Epithelial cell of proximal tubule (primary cell): ENCODE data around the gene TMEM42. TPM values are rescaled to one million over a fixed set of nuclear protein-coding genes. Genes with fewer than 3 reads are reported as not detected.

Source experiments
- DNase-seq: peaks from one replicate; pipeline ENCODE4 v3.0.0-alpha.2; 2011; ENCODE audit warnings: low read depth
- H3K4me3 ChIP-seq: 2 replicates; pipeline ENCODE4 v1.5.1; 2011; ENCODE audit warnings: low read depth, mild to moderate bottlenecking, low read length
- total RNA-seq: library from RNA; depleted of rRNA; stranded (reverse); fragments of >200 nt; gene quantifications from 2 replicates; pipeline ENCODE4 v1.2.3, GENCODE V29; 2015
- TF ChIP-seq, protein P1 (sequence below): conservative IDR thresholded peaks from 2 replicates; pipeline ENCODE4 v1.5.1; 2012; ENCODE audit warnings: low read depth, mild to moderate bottlenecking, low read length

The TMEM42 gene
- total RNA-seq, 1 donor from 2014 or later = 22.3 TPM

- H3K4me3 ChIP-seq = no peak overlapping the region
- TF ChIP-seq, protein P1, sequence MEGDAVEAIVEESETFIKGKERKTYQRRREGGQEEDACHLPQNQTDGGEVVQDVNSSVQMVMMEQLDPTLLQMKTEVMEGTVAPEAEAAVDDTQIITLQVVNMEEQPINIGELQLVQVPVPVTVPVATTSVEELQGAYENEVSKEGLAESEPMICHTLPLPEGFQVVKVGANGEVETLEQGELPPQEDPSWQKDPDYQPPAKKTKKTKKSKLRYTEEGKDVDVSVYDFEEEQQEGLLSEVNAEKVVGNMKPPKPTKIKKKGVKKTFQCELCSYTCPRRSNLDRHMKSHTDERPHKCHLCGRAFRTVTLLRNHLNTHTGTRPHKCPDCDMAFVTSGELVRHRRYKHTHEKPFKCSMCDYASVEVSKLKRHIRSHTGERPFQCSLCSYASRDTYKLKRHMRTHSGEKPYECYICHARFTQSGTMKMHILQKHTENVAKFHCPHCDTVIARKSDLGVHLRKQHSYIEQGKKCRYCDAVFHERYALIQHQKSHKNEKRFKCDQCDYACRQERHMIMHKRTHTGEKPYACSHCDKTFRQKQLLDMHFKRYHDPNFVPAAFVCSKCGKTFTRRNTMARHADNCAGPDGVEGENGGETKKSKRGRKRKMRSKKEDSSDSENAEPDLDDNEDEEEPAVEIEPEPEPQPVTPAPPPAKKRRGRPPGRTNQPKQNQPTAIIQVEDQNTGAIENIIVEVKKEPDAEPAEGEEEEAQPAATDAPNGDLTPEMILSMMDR = no peak
- DNase-seq = no peak
Observed at GRCh38 chr3:44899683-44900367, 38.1 kb downstream of the TMEM42 start.

GRCh38 chr3:44902628-44903027, 40.9 kb downstream of the TMEM42 start:
- TF ChIP-seq, protein P1 = no peak
- DNase-seq = no peak
- H3K4me3 ChIP-seq = no peak overlapping the region

GRCh38 chr3:44903314-44903713, 41.6 kb downstream of the TMEM42 start:
- TF ChIP-seq, protein P1 = no peak
- DNase-seq = no peak

DNA sequence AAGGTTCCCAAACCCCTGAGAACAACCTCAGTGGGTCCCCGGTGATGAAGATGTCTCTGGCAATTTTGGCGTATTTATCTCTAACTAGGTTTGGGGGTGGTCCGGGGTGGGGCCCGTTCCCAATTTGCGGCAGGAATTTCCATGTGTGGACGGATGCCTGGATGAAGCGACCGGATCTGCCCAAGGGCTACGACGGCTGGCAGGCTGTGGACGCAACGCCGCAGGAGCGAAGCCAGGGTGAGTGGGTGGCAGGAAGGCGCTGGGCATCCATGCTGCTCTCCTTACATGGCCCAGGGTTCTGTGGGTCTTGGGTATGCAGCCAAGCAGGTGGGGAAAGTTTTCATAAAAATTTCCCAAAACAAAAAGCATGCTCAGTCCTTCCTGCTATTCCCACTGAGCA, 42.0 kb downstream of the TMEM42 start:
- no peak overlapping the region for H3K4me3 ChIP-seq
- TF ChIP-seq, protein P1 = no peak
- no peak for DNase-seq

More at GRCh38 chr3:44903314-44903713, 41.6 kb downstream of the TMEM42 start:
- H3K4me3 ChIP-seq = no peak overlapping the region

GRCh38 chr3:44905446-44906157, 43.9 kb downstream of the TMEM42 start:
- DNase-seq = no peak
- TF ChIP-seq, protein P1 = no peak
- H3K4me3 ChIP-seq = no peak overlapping the region

- no peak for DNase-seq
- no peak overlapping the region for H3K4me3 ChIP-seq
- TF ChIP-seq, protein P1 = no peak
Observed at GRCh38 chr3:44906997-44907396, 45.3 kb downstream of the TMEM42 start.
